Upper lobe of right lung (tissue), 1 donor: ENCODE data around the gene COMMD9. TPM values are rescaled to one million over a fixed set of nuclear protein-coding genes. Genes with fewer than 3 reads are reported as not detected.

ENCODE experiments used
- ATAC-seq: fragments of 200-7000 bp; cut with Tn5 transposase; one replicate; pipeline ENCODE4 v1.9.1; 2020; ENCODE audit warnings: mild to moderate bottlenecking, moderate library complexity
- DNase-seq: peaks from one replicate; pipeline ENCODE4 v3.0.0-alpha.2; 2020
- H3K27ac ChIP-seq: fragments of 200-600 bp; one replicate; pipeline ENCODE4 v1.8.0; 2022
- H3K27me3 ChIP-seq: fragments of 200-600 bp; one replicate; pipeline ENCODE4 v1.8.0; 2022; ENCODE audit warnings: mild to moderate bottlenecking
- H3K36me3 ChIP-seq: fragments of 200-600 bp; one replicate; pipeline ENCODE4 v1.8.0; 2022
- H3K4me1 ChIP-seq: fragments of 200-600 bp; one replicate; pipeline ENCODE4 v1.8.0; 2022
- H3K4me3 ChIP-seq: fragments of 200-600 bp; one replicate; pipeline ENCODE4 v1.8.0; 2022; ENCODE audit warnings: mild to moderate bottlenecking
- H3K9me3 ChIP-seq: fragments of 200-600 bp; one replicate; pipeline ENCODE4 v1.8.0; 2022
- intact Hi-C: fragments of 100-400 bp; cut with DNase I; formaldehyde crosslinking; loops from one replicate; pipeline ENCODE4 v1.11.0; 2022
- total RNA-seq: library from RNA; stranded (reverse); fragmentation: NEBNext Ultra II Directional; extraction: Animal tissue kit (Norgen Biotek cat#: 25700); gene quantifications from one replicate; pipeline ENCODE4 v1.2.1, GENCODE V29; 2021
- TF ChIP-seq, protein P1 (sequence below): fragments of 200-600 bp; IDR thresholded peaks from one replicate; pipeline ENCODE4 v1.8.0; 2022; ENCODE audit warnings: antibody characterized with exemption
- donor health status: DM: no; HTN: yes; CAD: no; lungs with severe emphysema.

COMMD9 gene
- total RNA-seq, 1 donor from 2014 or later = 74.5 TPM

DNA sequence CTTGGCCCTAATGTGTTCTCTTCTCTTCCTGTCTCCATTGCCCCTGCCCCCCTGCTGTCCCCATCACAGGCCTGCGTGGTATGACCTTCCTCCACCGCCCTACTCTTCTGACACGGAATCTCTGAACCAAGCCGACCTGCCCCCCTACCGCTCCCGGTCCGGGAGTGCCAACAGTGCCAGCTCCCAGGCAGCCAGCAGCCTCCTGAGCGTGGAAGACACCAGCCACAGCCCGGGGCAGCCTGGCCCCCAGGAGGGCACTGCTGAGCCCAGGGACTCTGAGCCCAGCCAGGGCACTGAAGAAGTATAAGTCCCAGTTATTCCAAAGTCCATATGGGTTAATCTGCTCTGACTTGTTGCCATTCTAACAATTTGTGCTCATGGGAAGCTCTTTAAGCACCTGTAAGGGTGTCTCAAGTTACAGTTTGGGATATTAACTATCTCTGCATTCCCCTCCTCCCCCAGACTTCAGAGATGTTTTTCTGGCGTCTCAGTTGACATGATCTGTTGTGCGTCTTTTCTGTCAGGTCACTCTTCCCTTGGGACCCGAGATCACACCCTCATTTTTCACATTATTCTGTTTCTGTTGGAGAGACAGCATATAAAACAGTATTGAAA lies 60.0 kb downstream of the COMMD9 start:
- Histone ChIP-seq H3K27me3 (no peaks in the 10 kb centered on the region), H3K4me1 (no peaks in the 10 kb centered on the region), H3K27ac (no peak overlapping the region), H3K9me3 (no peaks in the 10 kb centered on the region), H3K36me3 (no peaks in the 10 kb centered on the region), H3K4me3 (no peak overlapping the region)
- DNase-seq (no peak), ATAC-seq (no peak)
- TF ChIP-seq, protein P1, sequence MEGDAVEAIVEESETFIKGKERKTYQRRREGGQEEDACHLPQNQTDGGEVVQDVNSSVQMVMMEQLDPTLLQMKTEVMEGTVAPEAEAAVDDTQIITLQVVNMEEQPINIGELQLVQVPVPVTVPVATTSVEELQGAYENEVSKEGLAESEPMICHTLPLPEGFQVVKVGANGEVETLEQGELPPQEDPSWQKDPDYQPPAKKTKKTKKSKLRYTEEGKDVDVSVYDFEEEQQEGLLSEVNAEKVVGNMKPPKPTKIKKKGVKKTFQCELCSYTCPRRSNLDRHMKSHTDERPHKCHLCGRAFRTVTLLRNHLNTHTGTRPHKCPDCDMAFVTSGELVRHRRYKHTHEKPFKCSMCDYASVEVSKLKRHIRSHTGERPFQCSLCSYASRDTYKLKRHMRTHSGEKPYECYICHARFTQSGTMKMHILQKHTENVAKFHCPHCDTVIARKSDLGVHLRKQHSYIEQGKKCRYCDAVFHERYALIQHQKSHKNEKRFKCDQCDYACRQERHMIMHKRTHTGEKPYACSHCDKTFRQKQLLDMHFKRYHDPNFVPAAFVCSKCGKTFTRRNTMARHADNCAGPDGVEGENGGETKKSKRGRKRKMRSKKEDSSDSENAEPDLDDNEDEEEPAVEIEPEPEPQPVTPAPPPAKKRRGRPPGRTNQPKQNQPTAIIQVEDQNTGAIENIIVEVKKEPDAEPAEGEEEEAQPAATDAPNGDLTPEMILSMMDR = no peak
- intact Hi-C loops = no loop called here

DNA sequence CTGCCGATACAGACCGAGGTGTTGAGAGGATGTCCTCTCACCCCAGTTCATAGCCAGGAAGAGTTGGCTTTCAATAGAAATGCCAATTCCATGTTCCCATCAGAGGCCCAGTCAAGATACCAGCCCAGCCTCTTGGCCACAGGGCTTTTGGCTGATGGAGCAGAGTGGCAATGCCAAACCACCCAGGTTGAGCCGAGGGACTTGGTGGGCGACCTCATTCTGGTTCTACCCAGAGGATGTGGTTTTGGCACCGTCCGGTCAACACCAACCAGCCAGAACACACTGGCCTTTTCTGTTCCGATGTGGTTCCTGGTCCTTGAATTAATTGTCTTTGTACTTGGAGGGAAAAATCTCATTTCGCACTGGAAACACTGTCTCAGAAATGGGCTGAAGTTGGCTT lies 60.5 kb downstream of the COMMD9 start:
- TF ChIP-seq, protein P1 = no peak
- DNase-seq = no peak

DNA sequence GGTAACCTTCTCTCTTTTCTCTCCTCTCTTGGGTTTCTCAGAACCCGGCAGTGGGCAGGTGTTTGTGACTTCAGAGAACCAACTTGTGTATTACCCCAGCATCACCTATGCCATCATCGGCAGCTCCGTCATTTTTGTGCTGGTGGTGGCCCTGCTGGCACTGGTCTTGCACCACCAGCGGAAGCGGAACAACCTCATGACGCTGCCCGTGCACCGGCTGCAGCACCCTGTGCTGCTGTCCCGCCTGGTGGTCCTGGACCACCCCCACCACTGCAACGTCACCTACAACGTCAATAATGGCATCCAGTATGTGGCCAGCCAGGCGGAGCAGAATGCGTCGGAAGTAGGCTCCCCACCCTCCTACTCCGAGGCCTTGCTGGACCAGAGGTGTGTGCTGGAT lies 62.2 kb downstream of the COMMD9 start:
- H3K9me3 ChIP-seq = no peaks in the 10 kb centered on the region
- no peak overlapping the region for H3K27ac ChIP-seq
- DNase-seq = no peak
- H3K36me3 ChIP-seq = no peaks in the 10 kb centered on the region
- no peaks in the 10 kb centered on the region for H3K27me3 ChIP-seq
- TF ChIP-seq, protein P1 = no peak
- ATAC-seq = no peak
- intact Hi-C loops = no loop called here
- H3K4me1 ChIP-seq = peaks cover 8% of the 10 kb centered on the region
- no peak overlapping the region for H3K4me3 ChIP-seq

More for the DNA sequence above, 60.5 kb downstream of the COMMD9 start:
- Histone ChIP-seq H3K36me3 (no peaks in the 10 kb centered on the region), H3K9me3 (no peaks in the 10 kb centered on the region), H3K27ac (no peak overlapping the region), H3K27me3 (no peaks in the 10 kb centered on the region), H3K4me3 (no peak overlapping the region), H3K4me1 (no peaks in the 10 kb centered on the region)
- intact Hi-C loops = no loop called here
- no peak for ATAC-seq

DNA sequence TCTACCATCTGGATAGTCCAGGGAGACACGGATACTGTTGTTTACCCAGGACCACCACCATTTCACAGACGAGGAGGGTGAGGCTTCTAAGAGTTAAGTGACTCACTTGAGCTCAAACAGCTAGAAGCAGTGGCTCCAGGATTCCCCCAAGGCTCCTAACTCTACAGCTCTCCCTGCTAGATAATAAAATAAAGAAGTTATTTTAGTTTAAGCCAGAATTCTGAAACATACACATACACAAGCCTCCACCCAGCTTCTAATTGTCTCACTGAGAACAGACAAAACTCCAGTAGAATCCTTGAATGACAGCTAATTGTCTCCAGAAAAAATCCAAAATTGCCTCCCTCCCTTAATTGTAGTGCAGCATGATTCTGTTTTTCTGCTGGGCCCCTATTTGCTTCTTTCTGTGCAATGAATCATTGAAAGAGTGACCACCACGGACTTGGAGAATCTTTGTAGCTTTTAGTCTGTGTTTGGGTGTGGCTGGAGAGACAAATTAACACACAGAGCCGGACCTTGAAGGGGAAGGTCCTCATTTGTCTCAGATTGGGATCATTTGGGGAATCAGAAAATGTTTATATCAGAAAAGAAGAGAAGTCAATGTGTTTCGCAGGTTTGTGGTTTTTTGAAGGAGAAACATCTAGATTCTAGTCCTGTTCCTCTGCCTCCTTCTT lies 64.9 kb downstream of the COMMD9 start:
- no peaks in the 10 kb centered on the region for H3K27me3 ChIP-seq
- intact Hi-C loops = no loop called here

DNA sequence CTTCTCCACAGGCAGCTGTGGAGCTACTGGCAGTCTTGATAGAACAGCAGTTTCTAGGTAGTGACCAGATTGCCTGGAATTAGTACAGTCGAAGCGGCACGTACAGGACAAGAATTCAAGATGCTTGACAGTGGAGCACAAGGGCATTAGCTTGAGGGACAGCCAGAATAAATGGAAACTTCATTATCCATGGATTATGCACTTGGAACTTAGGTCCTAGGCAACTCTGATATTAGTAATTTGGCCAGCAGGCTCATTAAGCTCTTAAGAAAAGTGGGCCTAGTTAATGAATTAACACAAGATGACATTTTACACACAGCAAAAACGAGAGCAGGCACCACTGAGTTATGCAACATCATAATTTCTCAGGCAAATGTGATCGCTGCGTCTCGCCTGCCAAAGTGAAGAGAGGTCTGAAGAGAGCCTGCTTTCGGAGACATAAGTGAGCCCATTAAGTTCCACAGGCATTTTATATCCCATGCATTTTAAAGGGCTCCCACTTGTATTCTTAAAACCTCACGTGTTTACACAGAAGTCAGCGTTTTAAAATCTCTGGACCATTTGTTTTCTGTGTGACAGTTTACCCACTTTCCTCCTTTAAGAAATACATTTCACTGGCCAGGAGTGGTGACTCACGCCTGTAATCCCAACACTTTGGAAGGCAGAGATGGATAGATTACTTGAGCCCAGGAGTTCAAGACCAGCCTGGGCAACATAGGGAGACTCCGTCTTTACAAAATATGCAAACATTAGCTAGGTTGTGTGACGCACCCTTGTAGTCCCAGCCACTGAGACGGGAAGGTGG lies 66.2 kb downstream of the COMMD9 start:
- ATAC-seq = peak; percentile 73
- Histone ChIP-seq H3K4me1 (peaks cover 8% of the 10 kb centered on the region), H3K27ac (peak overlapping the region; percentile 24), H3K36me3 (no peaks in the 10 kb centered on the region), H3K9me3 (peaks cover 8% of the 10 kb centered on the region), H3K27me3 (no peaks in the 10 kb centered on the region), H3K4me3 (no peak overlapping the region)
- intact Hi-C loops = no loop called here
- TF ChIP-seq, protein P1 = no peak
- no peak for DNase-seq

More for the DNA sequence above, 64.9 kb downstream of the COMMD9 start:
- no peak for DNase-seq
- Histone ChIP-seq H3K9me3 (peaks cover 8% of the 10 kb centered on the region), H3K4me1 (peaks cover 8% of the 10 kb centered on the region), H3K27ac (no peak overlapping the region), H3K4me3 (no peak overlapping the region), H3K36me3 (no peaks in the 10 kb centered on the region)
- TF ChIP-seq, protein P1 = no peak
- ATAC-seq = no peak

Other genes starting within 250 kb of the COMMD9 start
- gene PRR5L, start 6.9 kb upstream of the COMMD9 start, total RNA-seq = 24.5 TPM
- gene TRAF6, start 220.8 kb upstream of the COMMD9 start, total RNA-seq = 13.5 TPM